Gastrocnemius medialis (tissue), 4 donors: ENCODE data around the gene KRTAP1-1. TPM values are rescaled to one million over a fixed set of nuclear protein-coding genes. Genes with fewer than 3 reads are reported as not detected.
"Not testable (repeated sequence)": the region's sequence is repeated elsewhere in the genome, so short reads cannot be mapped to it uniquely, and the experiment has no call there.

Experiments used
- ATAC-seq, 2 donors: fragments of 150-250 bp; one replicate each; pipeline ENCODE4 v1.9.1; 2016
- DNase-seq, 2 donors: peaks; one replicate each; pipeline ENCODE4 v3.0.0-alpha.2; 2019
- H3K27ac ChIP-seq, 4 donors: fragments of 200-600 bp; sonication (generic); 1 replicate in 1 of 4; 2 replicates in 3 of 4; pipeline ENCODE4 v1.5.1; 2016 to 2018; ENCODE audit warnings: mild to moderate bottlenecking in 2 of 4, moderate library complexity in 1 of 4
- H3K27me3 ChIP-seq, 3 donors: fragments of 200-600 bp; sonication (generic) in 2 of 3; 1 replicate in 1 of 3; 2 replicates in 2 of 3; pipeline versions ENCODE4 v1.5.1 to v1.6.0; 2016 to 2019; ENCODE audit warnings: mild to moderate bottlenecking in 1 of 3, moderate library complexity in 1 of 3
- H3K36me3 ChIP-seq, 2 donors: fragments of 200-600 bp; sonication (generic) in 1 of 2; one replicate each; pipeline ENCODE4 v1.5.1; 2017 to 2018
- H3K4me1 ChIP-seq, 2 donors: fragments of 200-600 bp; sonication (generic) in 1 of 2; one replicate each; pipeline ENCODE4 v1.5.1; 2016 to 2017; ENCODE audit warnings: mild to moderate bottlenecking in 2 of 2
- H3K4me3 ChIP-seq, 4 donors: fragments of 200-600 bp; sonication (generic) in 3 of 4; 1 replicate in 1 of 4; 2 replicates in 3 of 4; pipeline ENCODE4 v1.5.1; 2016 to 2019; ENCODE audit warnings: mild to moderate bottlenecking in 2 of 4
- H3K9me3 ChIP-seq, 3 donors: fragments of 200-600 bp; sonication (generic) in 2 of 3; 1 replicate in 1 of 3; 2 replicates in 2 of 3; pipeline ENCODE4 v1.5.1; 2016 to 2019
- CTCF ChIP-seq, 5 experiments: fragments of 450-650 bp in 3 of 5; fragments of 200-600 bp in 2 of 5; sonication (generic) in 2 of 5; IDR thresholded peaks in 4 of 5; conservative IDR thresholded peaks in 1 of 5; 1 replicate in 4 of 5; 2 replicates in 1 of 5; pipeline ENCODE4 v1.5.1; 2016 to 2019; ENCODE audit warnings: antibody characterized with exemption in 5 of 5, mild to moderate bottlenecking in 3 of 5, moderate library complexity in 3 of 5
- POLR2A ChIP-seq, 2 donors: fragments of 450-650 bp; IDR thresholded peaks; one replicate each; pipeline ENCODE4 v1.6.1; 2017; ENCODE audit warnings: antibody characterized with exemption in 2 of 2, mild to moderate bottlenecking in 2 of 2, moderate library complexity in 2 of 2
- in situ Hi-C, 4 donors: fragments of 200-750 bp; cut with MboI; loops; one replicate each; pipeline versions ENCODE4 v1.15.0 to v1.8.0; 2017; ENCODE audit warnings: low sequenced_read_pairs in 4 of 4
- intact Hi-C: fragments of 100-400 bp; cut with DNase I; formaldehyde crosslinking; loops from one replicate; pipeline ENCODE4 v1.15.1; 2023; ENCODE audit warnings: low total_unique reads
- total RNA-seq, 4 donors: library from RNA; depleted of rRNA; stranded (reverse); fragments of >200 nt; gene quantifications; one replicate each; pipeline versions ENCODE4 v1.1.0 to v1.2.3, GENCODE V29; 2016

KRTAP1-1 gene
- total RNA-seq, 4 donors from 2014 or later, result not detected

GRCh38 chr17:41060052-41060604 lies 18.9 kb upstream of the KRTAP1-1 start, which contains the start of gene KRTAP2-3:
TSS of gene KRTAP2-3 (minus strand) at chr17:41060114. CDS start at chr17:41060050, 64 bp downstream.
- in situ Hi-C loops, result loop anchor here in 1 of 4 donors (25.0 kb wide), 1 partner anchor 98 kb away; the partner anchor contains the start of gene KRT39
- TF ChIP-seq CTCF (IDR thresholded peaks at IDR 0.05 in 4 of 5, conservative IDR thresholded peaks at IDR 0.05 in 1 of 5), result no peak
- no peak for TF ChIP-seq POLR2A (IDR thresholded peaks at IDR 0.05)
- no peak within 1 kb of the TSS for H3K27ac ChIP-seq
- no peak within 1 kb of the TSS for H3K4me3 ChIP-seq
- no peaks in the 10 kb centered on the region for H3K36me3 ChIP-seq
- no peak for ATAC-seq
- H3K9me3 ChIP-seq, result no peaks in the 10 kb centered on the region
- H3K27me3 ChIP-seq, result peaks cover 0 to 21% (median 7%) of the 10 kb centered on the region in 3 donors
- no peak for DNase-seq
- H3K4me1 ChIP-seq, result no peaks in the 10 kb centered on the region
- intact Hi-C loops, result no loop called here

GRCh38 chr17:41059276-41060051 lies 18.2 kb upstream of the KRTAP1-1 start:
- H3K27ac ChIP-seq, H3K4me3 ChIP-seq, H3K4me1 ChIP-seq, H3K9me3 ChIP-seq, ATAC-seq, intact Hi-C loops, H3K36me3 ChIP-seq, DNase-seq: not testable (repeated sequence)
- H3K27me3 ChIP-seq, result peaks cover 0 to 21% (median 7%) of the 10 kb centered on the region in 3 donors
- in situ Hi-C loops, result loop anchor here in 1 of 4 donors (25.0 kb wide), 1 partner anchor 97 kb away; the partner anchor contains the start of gene KRT39

GRCh38 chr17:41058741-41059140 lies 17.5 kb upstream of the KRTAP1-1 start:
- Histone ChIP-seq H3K4me1 (no peaks in the 10 kb centered on the region), H3K9me3 (no peaks in the 10 kb centered on the region), H3K4me3 (no peak overlapping the region), H3K27ac (no peak overlapping the region), H3K36me3 (no peaks in the 10 kb centered on the region), H3K27me3 (peaks cover 0 to 18% (median 7%) of the 10 kb centered on the region in 3 donors)
- ATAC-seq, result no peak
- TF ChIP-seq POLR2A (IDR thresholded peaks at IDR 0.05), result no peak
- intact Hi-C loops (no loop called here), in situ Hi-C loops (loop anchor here in 1 of 4 donors (25.0 kb wide), 1 partner anchor 96 kb away; the partner anchor contains the start of gene KRT39)
- no peak for DNase-seq

DNA sequence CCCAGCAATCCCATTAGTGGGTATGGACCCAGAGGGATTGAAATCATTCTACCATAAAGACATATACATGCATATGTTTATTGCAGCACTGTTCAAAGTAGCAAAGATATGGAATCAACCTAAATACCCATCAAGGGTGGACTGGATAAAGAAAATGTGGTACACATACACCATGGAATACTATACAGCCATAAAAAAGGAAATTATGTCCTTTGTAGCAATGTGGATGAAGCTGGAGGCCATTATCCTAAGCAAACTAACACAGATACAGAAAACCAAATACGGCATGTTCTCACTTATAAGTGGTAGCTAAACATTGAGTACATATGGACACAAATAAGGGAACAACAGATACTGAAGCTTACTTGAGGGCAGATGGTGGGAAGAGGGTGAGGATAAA lies 16.3 kb upstream of the KRTAP1-1 start:
- peaks cover 0 to 5% (median 0%) of the 10 kb centered on the region in 3 donors for H3K9me3 ChIP-seq
- intact Hi-C loops, result no loop called here
- in situ Hi-C loops, result loop anchor here in 1 of 4 donors (25.0 kb wide), 1 partner anchor 95 kb away; the partner anchor contains the start of gene KRT39
- no peak for ATAC-seq
- H3K27me3 ChIP-seq, result peaks cover 0 to 18% (median 7%) of the 10 kb centered on the region in 3 donors
- no peak overlapping the region for H3K27ac ChIP-seq
- TF ChIP-seq POLR2A (IDR thresholded peaks at IDR 0.05) (no peak), CTCF (IDR thresholded peaks at IDR 0.05 in 4 of 5, conservative IDR thresholded peaks at IDR 0.05 in 1 of 5) (no peak)
- no peak overlapping the region for H3K4me3 ChIP-seq
- H3K36me3 ChIP-seq, result no peaks in the 10 kb centered on the region
- H3K4me1 ChIP-seq, result no peaks in the 10 kb centered on the region
- DNase-seq, result no peak

GRCh38 chr17:41055130-41055529 lies 13.9 kb upstream of the KRTAP1-1 start, which contains the start of gene KRTAP2-2:
TSS of gene KRTAP2-2 (minus strand) at chr17:41055230. CDS start at chr17:41055211, 19 bp downstream.
- DNase-seq, H3K36me3 ChIP-seq, H3K4me3 ChIP-seq, intact Hi-C loops, H3K4me1 ChIP-seq, H3K9me3 ChIP-seq, H3K27ac ChIP-seq, ATAC-seq: not testable (repeated sequence)
- peaks cover 0 to 24% (median 7%) of the 10 kb centered on the region in 3 donors for H3K27me3 ChIP-seq
- in situ Hi-C loops, result loop anchor here in 1 of 4 donors (25.0 kb wide), 1 partner anchor 93 kb away; the partner anchor contains the start of gene KRT39

GRCh38 chr17:41054556-41054955 lies 13.3 kb upstream of the KRTAP1-1 start:
- H3K27me3 ChIP-seq, result peaks cover 0 to 27% (median 7%) of the 10 kb centered on the region in 3 donors
- in situ Hi-C loops, result loop anchor here in 1 of 4 donors (25.0 kb wide), 1 partner anchor 92 kb away; the partner anchor contains the start of gene KRT39
- H3K4me3 ChIP-seq, H3K9me3 ChIP-seq, H3K4me1 ChIP-seq, intact Hi-C loops, ATAC-seq, H3K27ac ChIP-seq, H3K36me3 ChIP-seq, DNase-seq: not testable (repeated sequence)
